Posterior vena cava (tissue), 2 donors: ENCODE results near the gene SOCS1. TPM values are rescaled to one million over a fixed set of nuclear protein-coding genes. Genes with fewer than 3 reads are reported as not detected.
"Not testable (repeated sequence)": the region's sequence is repeated elsewhere in the genome, so short reads cannot be mapped to it uniquely, and the experiment has no call there.

Experiments
- DNase-seq: peaks from one replicate; pipeline ENCODE4 v3.0.0-alpha.2; 2020; ENCODE audit warnings: low spot score
- intact Hi-C, 2 donors: fragments of 100-400 bp; cut with DNase I; formaldehyde crosslinking; loops; one replicate each; pipeline versions ENCODE4 v1.14.1 to v1.14.2; 2022 to 2023
- total RNA-seq, 2 donors: library from RNA; stranded (reverse); fragmentation: NEBNext Ultra II Directional; extraction: Animal tissue kit (Norgen Biotek cat#: 25700); gene quantifications; one replicate each; pipeline ENCODE4 v1.2.1, GENCODE V29; 2021
- donor health status: DM: yes; HTN: yes; CAD: no.
- donor health status: DM: yes; HTN: yes; CAD: no.

Gene SOCS1
- total RNA-seq, 2 donors from 2014 or later = 7.5 to 7.7 TPM

GRCh38 chr16:11235703-11235991 lies 20.4 kb downstream of the SOCS1 start:
- intact Hi-C loops = no loop called here
- DNase-seq = no peak

GRCh38 chr16:11234884-11235702 lies 20.9 kb downstream of the SOCS1 start:
- intact Hi-C loops = no loop called here
- DNase-seq = no peak

GRCh38 chr16:11233727-11234376 lies 22.2 kb downstream of the SOCS1 start:
- intact Hi-C loops = no loop called here
- DNase-seq = no peak

- intact Hi-C loops = no loop called here
- peak; percentile 85 for DNase-seq
Measured at GRCh38 chr16:11232852-11233726, 22.9 kb downstream of the SOCS1 start.

- intact Hi-C loops = no loop called here
- DNase-seq = no peak
Measured at GRCh38 chr16:11232302-11232851, 23.6 kb downstream of the SOCS1 start.

GRCh38 chr16:11231367-11231970 lies 24.5 kb downstream of the SOCS1 start:
- intact Hi-C loops = no loop called here

GRCh38 chr16:11229906-11230305 lies 26.1 kb downstream of the SOCS1 start:
- no peak for DNase-seq
- intact Hi-C loops = no loop called here

More at GRCh38 chr16:11231367-11231970, 24.5 kb downstream of the SOCS1 start:
- no peak for DNase-seq

GRCh38 chr16:11229432-11229831 lies 26.6 kb downstream of the SOCS1 start:
- intact Hi-C loops = no loop called here
- no peak for DNase-seq

- intact Hi-C loops = no loop called here
- DNase-seq = no peak
Measured at GRCh38 chr16:11225677-11226549, 30.1 kb downstream of the SOCS1 start.

- DNase-seq = no peak
- intact Hi-C loops = no loop called here
Measured at GRCh38 chr16:11224894-11225676, 30.9 kb downstream of the SOCS1 start.

GRCh38 chr16:11224096-11224893 lies 31.7 kb downstream of the SOCS1 start:
- intact Hi-C loops = no loop called here
- peak; percentile 93 for DNase-seq

- intact Hi-C loops, DNase-seq: not testable (repeated sequence)
Measured at GRCh38 chr16:11220507-11220906, 35.5 kb downstream of the SOCS1 start.

GRCh38 chr16:11219178-11219577 lies 36.8 kb downstream of the SOCS1 start:
- intact Hi-C loops = no loop called here
- DNase-seq = no peak

- intact Hi-C loops = no loop called here
- no peak for DNase-seq
Measured at GRCh38 chr16:11218604-11218962, 37.4 kb downstream of the SOCS1 start.

GRCh38 chr16:11217651-11218603 lies 38.1 kb downstream of the SOCS1 start:
- intact Hi-C loops = no loop called here

More at GRCh38 chr16:11217651-11218603, 38.1 kb downstream of the SOCS1 start:
- no peak for DNase-seq
